NCI-H2196 treated with DMSO at 0.1 percent for 48 hours (cell line): ENCODE measurements around the gene ZNRF1.

ENCODE experiments used
- DNase-seq: peaks from one replicate; lab custom pipeline; 2025; ENCODE audit not compliant: unreplicated experiment; lab: John Stamatoyannopoulos, UW

The ZNRF1 gene

GRCh38 chr16:75138636-75139035 is 139.8 kb downstream of the ZNRF1 start:
- no peak for DNase-seq

GRCh38 chr16:75139498-75139897 is 140.7 kb downstream of the ZNRF1 start:
- DNase-seq: peak; percentile 4

- DNase-seq: no peak
These were observed 145.1 kb downstream of the ZNRF1 start for GRCh38 chr16:75143941-75144340.

GRCh38 chr16:75147968-75148310 is 149.1 kb downstream of the ZNRF1 start:
- DNase-seq: no peak

- DNase-seq: peak; percentile 37
These were observed 149.7 kb downstream of the ZNRF1 start, which contains the start of gene ZFP1 for GRCh38 chr16:75148311-75149195. TSS of gene ZFP1 (plus strand) at chr16:75148524. CDS start at chr16:75152952, 4,428 bp downstream.

- no peak for DNase-seq
These were observed 153.0 kb downstream of the ZNRF1 start for GRCh38 chr16:75151798-75152197.

- DNase-seq: no peak
These were observed 153.8 kb downstream of the ZNRF1 start for GRCh38 chr16:75152635-75153034.

GRCh38 chr16:75160386-75160785 is 161.6 kb downstream of the ZNRF1 start:
- DNase-seq: no peak
